ENCODE results near the gene PLEKHM2. TPM values are rescaled to one million over a fixed set of nuclear protein-coding genes. Genes with fewer than 3 reads are reported as not detected.

The PLEKHM2 gene
- total RNA-seq, 1 donor from 2014 or later, result 80.4 TPM

GRCh38 chr1:15764890-15765289 is 80.8 kb downstream of the PLEKHM2 start:
- intact Hi-C loops (cut with DNase I), result no loop called here
- no peaks in the 10 kb centered on the region for H3K9me3 ChIP-seq
- TF ChIP-seq, protein P1, sequence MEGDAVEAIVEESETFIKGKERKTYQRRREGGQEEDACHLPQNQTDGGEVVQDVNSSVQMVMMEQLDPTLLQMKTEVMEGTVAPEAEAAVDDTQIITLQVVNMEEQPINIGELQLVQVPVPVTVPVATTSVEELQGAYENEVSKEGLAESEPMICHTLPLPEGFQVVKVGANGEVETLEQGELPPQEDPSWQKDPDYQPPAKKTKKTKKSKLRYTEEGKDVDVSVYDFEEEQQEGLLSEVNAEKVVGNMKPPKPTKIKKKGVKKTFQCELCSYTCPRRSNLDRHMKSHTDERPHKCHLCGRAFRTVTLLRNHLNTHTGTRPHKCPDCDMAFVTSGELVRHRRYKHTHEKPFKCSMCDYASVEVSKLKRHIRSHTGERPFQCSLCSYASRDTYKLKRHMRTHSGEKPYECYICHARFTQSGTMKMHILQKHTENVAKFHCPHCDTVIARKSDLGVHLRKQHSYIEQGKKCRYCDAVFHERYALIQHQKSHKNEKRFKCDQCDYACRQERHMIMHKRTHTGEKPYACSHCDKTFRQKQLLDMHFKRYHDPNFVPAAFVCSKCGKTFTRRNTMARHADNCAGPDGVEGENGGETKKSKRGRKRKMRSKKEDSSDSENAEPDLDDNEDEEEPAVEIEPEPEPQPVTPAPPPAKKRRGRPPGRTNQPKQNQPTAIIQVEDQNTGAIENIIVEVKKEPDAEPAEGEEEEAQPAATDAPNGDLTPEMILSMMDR (IDR thresholded peaks at IDR 0.05), result no peak
- H3K4me1 ChIP-seq, result peaks cover 9% of the 10 kb centered on the region
- DNase-seq (no peak), ATAC-seq (no peak)
- peaks cover 10% of the 10 kb centered on the region for H3K36me3 ChIP-seq
- no peak overlapping the region for H3K4me3 ChIP-seq
- no peak overlapping the region for H3K27ac ChIP-seq
- H3K27me3 ChIP-seq (ENCODE audit: low read depth), result peaks cover 8% of the 10 kb centered on the region

GRCh38 chr1:15765495-15766194 is 81.5 kb downstream of the PLEKHM2 start:
- DNase-seq, result no peak
- Histone ChIP-seq H3K9me3 (no peaks in the 10 kb centered on the region), H3K4me1 (peaks cover 1% of the 10 kb centered on the region), H3K4me3 (no peak overlapping the region), H3K27ac (no peak overlapping the region), H3K36me3 (peaks cover 18% of the 10 kb centered on the region), H3K27me3 (ENCODE audit: low read depth) (peaks cover under 1% of the 10 kb centered on the region)
- ATAC-seq, result no peak
- TF ChIP-seq, protein P1 (IDR thresholded peaks at IDR 0.05), result no peak
- intact Hi-C loops (cut with DNase I), result no loop called here

DNA sequence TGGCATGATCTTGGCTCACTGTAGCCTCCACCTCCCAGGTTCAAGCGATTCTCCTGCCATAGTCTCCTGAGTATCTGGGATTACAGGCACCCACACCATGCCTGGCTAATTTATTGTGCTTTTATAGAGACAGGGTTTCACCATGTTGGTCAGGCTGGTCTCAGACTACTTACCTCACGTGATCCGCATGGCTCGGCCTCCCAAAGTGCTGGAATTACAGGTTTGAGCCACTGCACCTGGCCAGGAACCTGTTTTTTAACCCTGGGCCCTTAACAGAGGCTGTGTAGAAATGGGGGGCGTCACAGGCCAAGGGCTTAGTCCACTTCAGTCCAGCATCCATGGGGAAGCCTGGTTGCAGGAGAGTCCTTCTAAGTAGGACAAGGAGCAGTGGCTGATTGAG is 83.8 kb downstream of the PLEKHM2 start:
- ATAC-seq (no peak), DNase-seq (no peak)
- Histone ChIP-seq H3K27ac (no peak overlapping the region), H3K4me3 (no peak overlapping the region), H3K36me3 (peaks cover 36% of the 10 kb centered on the region), H3K4me1 (no peaks in the 10 kb centered on the region), H3K27me3 (ENCODE audit: low read depth) (no peaks in the 10 kb centered on the region), H3K9me3 (no peaks in the 10 kb centered on the region)
- TF ChIP-seq, protein P1 (IDR thresholded peaks at IDR 0.05), result no peak
- intact Hi-C loops (cut with DNase I), result no loop called here

GRCh38 chr1:15768388-15768787 is 84.3 kb downstream of the PLEKHM2 start:
- TF ChIP-seq, protein P1 (IDR thresholded peaks at IDR 0.05), result no peak
- Histone ChIP-seq H3K9me3 (no peaks in the 10 kb centered on the region), H3K27me3 (ENCODE audit: low read depth) (no peaks in the 10 kb centered on the region), H3K36me3 (peaks cover 36% of the 10 kb centered on the region), H3K4me1 (no peaks in the 10 kb centered on the region), H3K4me3 (no peak overlapping the region), H3K27ac (no peak overlapping the region)
- ATAC-seq (no peak), DNase-seq (no peak)
- intact Hi-C loops (cut with DNase I), result no loop called here

DNA sequence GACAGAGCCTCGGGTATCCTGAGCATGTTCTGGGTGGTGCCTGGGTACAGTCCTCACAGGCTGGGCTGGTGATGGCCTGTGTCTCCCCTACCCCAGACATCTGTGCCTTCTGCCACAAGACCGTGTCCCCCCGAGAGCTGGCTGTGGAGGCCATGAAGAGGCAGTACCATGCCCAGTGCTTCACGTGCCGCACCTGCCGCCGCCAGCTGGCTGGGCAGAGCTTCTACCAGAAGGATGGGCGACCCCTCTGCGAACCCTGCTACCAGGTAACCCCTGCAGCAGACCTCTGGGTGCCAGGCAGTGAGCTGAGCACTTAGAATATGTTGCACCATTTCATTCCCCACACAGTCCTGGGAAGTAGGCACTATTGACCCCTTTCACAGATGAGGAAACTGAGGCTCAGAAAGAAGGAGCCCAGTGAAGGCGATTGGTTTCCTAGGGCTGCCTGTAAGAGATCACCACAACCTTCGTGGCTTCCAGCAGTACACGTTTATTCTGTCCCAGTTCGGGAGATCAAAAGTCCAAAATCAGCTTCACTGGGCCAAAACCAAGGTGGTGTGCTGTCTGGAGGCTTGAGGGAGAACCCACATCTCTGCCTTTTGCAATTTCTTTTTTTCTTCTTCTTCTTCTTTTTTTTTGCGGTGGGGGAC is 86.3 kb downstream of the PLEKHM2 start:
- Histone ChIP-seq H3K36me3 (peaks cover 47% of the 10 kb centered on the region), H3K27me3 (ENCODE audit: low read depth) (no peaks in the 10 kb centered on the region), H3K9me3 (no peaks in the 10 kb centered on the region), H3K4me1 (no peaks in the 10 kb centered on the region), H3K4me3 (no peak overlapping the region), H3K27ac (no peak overlapping the region)
- TF ChIP-seq, protein P1 (IDR thresholded peaks at IDR 0.05), result no peak
- DNase-seq (no peak), ATAC-seq (no peak)
- intact Hi-C loops (cut with DNase I), result no loop called here
